ENCODE results near the gene SCPEP1.
"Not testable (repeated sequence)": the region's sequence is repeated elsewhere in the genome, so short reads cannot be mapped to it uniquely, and the experiment has no call there.

SCPEP1 gene

DNA sequence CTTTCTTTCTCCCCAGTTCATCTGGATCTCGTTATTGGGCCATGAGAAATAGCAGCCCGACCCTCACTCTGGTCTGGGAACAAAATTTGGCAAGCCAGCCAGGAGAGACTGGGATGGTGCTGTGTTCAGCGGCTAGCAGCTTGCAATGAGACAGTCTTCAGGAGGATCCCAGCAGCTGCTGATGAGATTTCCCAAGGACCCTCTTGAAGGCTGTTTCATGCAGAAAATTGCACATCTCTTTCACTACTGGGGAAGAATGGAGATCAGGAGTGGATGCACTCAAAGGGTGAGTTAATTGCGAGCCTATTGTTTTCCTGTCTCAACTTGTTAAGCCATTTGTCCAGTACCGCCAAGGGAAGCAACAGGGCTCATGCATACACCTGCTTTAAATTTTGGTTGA lies 11.6 kb upstream of the SCPEP1 start:
- DNase-seq, result peak; percentile 38

DNA sequence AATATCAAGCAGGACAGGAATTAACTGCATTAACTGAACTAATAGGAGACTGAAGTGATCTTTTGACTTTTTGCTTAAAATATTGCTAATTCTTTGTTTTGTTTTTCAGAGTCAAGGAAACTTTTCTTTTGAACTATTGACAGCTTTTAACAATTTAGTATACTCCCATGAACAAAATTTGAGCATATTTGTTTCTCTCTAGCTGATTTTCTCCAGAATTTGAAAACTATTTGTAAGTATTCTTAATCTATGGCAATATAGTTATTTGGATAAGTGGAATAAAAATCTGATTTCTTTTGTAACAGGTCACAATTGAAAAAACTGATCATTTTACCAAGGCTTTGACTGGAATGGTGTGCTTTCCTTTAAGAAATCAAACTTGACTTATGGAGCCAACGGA lies 7.0 kb upstream of the SCPEP1 start:
- no peak for DNase-seq

DNA sequence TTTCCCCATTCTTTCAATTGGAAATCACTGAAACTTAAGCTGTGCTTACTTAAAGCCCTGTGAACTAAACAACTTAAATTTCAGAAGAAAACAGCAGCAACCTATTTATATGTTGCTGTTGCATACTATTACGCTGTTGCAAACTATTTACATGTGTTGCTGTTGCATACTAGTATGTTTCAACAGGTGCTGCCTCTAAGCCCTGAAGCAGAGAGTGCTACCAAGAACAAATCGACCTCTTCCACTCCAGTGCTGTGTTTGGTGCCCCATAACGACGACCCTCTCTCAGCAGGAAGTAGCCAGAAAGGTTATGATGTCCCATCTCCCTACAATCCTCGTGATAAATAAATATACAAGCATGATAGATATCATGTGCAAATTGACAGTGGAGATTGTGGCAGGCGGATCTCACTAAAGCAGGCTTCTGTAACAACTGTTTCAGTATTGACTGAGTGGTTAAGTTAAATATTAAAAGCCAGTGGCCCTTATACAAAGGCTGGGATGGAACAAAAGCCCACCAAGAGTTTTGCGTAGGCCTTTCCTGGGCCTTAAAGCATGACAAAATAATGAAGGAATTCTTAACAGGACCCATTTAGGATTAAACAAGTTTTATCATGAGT lies 5.7 kb upstream of the SCPEP1 start:
- no peak for DNase-seq

DNA sequence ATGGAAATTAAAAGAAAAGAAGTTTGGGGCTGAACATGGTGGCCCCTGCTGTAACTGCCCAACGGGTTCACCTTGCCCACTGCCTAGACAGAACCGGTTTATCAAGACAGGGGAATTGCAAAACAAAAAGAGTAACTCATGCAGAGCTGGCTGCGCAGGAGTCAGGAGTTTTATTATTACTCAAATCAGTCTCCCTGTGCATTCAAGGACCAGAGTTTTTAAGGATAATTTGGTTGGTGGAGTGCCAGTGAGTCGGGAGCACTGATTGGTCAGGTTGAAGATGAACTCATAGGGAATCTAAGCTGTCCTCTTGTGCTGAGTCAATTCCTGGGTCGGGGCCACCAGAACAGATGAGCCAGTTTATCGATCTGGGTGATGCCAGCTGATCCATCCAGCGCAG lies 4.4 kb upstream of the SCPEP1 start:
- DNase-seq, result no peak

DNA sequence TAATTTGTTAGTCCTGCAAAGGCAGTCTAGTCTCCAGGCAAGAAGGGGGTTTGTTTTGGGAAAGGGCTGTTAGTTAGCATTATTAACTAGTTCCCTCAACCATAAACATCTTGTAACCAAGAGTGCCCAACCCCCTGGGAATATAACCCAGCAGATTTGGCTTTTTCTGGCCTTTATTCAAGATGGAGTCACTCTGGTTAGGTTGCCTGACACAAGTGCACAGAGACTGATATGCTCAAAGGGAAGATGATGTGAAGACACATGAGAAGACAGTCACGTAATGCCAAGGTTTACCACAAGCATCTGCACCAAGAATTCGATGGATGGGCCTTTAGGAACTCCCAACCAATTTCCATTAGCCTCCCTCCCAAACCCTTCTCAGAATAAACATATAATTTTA lies 3.9 kb upstream of the SCPEP1 start:
- DNase-seq, result no peak

DNA sequence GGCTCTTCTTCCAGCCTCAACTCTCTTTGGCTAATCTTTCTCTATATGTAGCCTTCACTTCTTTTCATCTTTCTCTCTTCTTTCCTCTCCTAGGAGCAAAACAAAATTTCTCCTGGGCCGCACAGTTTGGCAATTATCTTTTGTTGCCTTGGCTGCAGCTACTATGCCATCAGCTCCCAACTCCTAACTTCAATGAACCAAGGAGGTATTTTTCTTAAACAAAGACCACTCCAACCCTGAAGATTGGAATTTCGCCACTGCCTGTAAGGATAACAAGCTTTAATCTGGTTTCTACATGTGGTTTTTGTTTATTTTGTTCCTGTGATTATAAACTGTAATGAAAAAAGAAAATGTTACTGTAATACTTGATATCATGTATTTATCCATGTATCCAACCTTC lies 2.3 kb upstream of the SCPEP1 start:
- DNase-seq, result no peak

DNA sequence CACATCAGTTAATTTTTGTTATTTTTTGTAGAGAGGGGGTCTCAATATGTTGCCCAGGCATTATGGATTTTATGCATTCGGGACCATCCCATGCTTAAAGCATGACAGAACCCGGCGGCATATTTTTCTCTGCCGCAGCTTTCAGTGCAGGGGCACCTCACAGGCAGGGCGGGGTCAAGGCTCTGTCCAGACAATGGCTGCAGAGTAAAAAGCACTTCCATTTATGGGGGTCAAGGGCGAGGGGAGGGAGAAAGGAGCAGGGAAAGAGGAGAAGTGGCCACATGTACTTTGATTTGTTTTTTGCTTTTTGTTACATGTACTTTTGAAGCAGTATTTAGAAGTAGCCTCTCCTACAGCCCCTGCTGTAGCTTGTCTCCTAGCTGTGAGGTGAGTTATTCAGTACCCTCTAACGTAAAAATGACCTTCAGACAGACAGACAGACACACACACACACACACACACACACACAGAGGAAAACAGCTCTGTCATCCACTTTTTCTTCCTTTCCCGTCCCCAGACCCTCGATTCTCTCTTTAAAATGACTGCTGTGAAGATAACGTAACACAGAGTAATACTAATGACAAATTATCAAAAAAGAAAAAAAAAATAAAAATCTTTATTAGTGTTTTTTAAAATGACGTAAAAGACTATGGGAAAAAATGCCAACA lies 856 bp upstream of the SCPEP1 start:
- no peak for DNase-seq

DNA sequence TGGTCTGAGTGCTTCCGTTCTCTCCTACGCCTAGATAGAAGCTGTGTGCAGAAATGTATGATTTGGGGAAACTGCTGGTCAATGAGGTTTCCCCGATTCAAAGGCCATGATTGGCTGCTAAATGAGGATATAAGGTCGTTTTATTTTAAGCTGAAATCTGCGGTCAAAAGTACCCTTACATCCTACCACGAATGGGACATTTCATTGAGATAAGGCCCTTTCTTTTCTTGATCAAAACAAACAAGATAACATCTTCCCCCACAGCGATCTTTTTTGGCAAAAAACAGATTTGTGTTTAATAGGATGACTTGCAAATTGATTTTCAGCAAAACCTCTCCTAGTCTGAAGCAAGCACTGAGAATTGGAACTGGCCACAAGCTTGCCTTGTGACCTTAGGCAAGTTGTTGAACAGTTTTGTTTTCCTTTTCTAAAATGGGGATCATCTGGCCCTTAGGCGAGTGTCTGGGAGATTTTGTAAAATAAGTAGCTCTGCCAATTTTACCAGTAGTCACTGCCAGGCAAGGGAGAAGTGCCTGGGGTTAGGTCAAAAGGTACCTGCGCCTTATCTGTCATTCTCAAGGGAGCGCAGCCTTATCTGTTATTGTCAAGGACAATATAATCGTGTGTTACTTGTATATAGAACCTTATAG lies 635 bp downstream of the SCPEP1 start:
- no peak for DNase-seq

DNA sequence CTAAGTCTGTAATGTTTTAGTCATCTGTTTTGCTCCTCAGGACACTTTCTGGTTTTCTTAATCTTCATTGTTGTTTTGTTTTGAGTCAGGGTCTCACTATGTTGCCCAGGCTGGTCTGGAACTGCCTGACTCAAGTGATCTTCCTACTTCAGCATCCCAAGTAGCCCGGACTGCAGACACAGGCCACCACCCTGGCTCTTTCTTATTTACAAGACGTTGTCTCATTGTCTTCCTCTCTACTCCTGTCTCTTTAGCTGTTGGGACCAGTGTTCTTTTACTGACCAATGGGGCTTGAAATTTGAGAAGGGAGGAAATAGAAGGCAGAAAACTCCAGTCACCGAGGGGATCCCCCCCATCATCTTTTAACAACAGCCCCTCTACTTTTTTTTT lies 1.2 kb downstream of the SCPEP1 start:
- DNase-seq, result no peak

DNA sequence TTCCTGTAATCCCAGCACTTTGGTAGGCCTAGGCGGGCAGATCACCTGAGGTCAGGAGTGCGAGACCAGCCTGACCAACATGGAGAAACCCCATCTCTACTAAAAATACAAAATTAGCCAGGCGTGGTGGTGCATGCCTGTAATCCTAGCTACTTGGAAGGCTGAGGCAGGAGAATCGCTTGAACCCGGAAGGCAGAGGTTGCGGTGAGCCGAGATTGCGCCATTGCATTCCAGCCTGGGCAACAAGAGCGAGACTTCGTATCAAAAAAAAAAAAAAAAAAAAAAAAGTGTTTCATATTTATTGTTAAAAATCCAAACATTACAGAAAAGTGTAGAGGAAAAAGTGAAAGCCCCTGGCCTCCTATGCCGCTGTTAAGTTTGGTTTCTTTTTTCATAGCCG lies 2.6 kb downstream of the SCPEP1 start:
- DNase-seq, result not testable (repeated sequence)

DNA sequence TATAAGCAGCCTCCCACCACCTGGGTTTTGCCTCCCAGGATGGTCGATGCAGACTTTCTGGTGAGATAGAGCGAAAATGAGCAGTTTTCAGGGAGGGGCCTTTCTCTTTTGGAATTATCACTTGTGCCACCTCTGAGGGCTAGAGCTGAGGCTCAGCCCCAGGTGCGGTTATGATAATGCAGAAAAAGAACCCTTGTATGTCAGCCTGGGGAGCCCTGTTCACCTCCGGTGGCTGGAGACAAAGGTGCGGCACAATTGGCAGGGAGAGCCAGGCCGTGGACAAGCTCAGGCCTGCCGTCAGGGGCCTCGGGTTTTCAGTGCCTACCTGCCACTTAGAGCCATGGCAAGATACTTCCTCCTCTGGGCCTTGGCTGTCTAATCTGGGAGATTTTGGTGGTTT lies 4.4 kb downstream of the SCPEP1 start:
- DNase-seq, result no peak

DNA sequence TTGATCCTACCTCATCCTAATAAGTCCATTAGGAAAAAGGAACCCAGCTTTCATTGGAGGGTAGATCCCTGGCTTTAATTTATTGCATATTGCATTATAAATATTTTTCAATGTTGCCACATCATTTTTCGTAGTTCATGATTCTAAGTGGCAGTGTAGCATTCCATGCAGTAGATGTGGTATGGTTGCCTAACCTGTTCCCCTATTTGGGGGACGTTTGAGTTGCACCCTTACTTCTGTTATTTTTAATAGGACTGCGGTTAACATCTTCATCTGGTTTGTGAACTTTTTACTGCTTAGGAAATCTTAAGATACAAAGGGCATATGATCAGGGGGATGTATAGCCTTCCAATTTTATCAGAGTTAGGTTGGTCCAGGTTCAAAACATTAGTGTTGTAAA lies 5.4 kb downstream of the SCPEP1 start:
- no peak for DNase-seq

DNA sequence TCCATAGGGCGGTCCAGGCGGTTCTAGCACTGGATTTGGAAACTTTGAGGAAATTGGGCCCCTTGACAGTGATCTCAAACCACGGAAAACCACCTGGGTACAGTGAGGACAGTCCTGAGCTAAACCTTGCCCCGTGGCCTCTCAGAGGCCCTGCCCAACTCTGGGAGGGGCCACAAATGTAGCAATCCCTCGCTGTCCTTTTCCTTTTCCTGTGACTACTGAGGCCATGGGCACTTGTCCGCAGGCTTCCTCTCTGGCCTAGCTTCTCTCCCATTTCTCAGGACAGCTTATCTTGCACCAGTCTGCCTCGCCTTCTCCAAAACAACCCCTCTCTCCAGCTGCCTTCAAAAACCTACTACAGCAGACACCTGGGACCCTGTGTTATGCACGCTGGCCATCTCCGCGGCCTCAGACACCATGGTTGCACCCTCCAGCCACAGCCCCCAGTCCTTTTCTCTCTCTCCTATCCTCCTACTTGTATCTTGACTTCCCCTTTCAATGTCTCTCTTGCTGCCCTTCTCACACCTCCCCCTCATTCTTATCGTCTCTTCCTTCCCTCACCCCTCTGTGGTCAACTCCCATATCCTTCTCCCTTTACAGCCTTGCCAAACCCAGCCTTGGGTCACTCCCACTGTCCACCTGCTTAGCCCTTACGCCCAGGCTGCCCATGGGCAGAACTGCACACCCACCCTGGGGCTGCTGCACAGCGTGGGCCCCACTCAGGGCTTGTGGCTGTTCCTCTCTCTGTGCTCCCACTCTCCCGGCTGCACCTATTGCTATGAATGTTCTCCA lies 7.6 kb downstream of the SCPEP1 start:
- no peak for DNase-seq

DNA sequence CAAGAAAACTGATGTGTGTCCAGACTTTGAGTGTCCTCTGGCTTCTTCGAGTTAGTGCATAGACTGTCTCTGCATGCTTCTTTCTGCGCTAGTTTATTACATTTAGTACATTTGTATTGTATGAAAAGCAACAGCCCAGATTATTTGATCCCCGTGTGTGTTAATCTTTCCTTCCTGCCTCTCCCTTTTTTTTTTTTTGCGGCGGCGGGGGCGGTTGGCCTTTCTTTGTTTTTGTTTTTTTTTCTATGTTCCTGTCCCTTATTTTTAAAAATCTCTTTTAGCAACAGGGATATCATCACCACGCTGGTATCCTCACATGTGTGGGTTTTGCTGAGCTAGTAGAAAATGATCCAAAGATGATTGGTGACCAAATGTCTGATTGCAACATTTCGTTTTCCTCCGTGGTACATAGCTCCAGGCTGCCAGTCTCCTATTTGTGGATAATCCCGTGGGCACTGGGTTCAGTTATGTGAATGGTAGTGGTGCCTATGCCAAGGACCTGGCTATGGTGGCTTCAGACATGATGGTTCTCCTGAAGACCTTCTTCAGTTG lies 9.4 kb downstream of the SCPEP1 start:
- no peak for DNase-seq

DNA sequence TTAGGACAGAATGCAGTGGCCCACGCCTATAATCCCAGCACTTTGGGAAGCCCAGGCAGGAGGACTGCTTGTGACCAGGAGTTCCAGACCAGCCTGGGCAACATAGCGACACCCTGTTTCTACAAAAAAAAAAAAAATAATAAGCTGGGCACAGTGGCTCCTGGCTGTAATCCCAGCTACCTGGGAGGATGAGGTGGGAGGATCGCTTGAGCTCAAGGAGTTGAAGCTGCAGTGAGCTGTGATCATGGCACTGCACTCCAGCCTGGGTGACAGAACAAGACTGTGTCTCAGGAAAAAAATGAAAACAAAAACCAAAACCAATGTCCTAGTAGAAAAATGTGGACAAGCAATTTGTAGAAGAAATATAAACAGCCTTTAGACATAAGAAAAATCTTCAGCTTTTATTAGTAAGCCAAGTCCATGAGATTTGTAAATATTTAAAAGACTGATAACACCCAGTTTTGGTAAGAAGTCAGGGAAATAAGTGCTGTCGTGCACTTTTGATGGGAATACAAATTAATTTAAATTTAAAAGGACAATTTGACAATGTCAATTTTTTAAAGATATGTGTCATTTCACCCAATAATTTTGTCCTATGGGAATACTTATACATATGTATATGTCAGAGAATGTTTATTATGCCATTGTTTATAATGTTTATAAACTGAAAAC lies 11.1 kb downstream of the SCPEP1 start:
- no peak for DNase-seq

DNA sequence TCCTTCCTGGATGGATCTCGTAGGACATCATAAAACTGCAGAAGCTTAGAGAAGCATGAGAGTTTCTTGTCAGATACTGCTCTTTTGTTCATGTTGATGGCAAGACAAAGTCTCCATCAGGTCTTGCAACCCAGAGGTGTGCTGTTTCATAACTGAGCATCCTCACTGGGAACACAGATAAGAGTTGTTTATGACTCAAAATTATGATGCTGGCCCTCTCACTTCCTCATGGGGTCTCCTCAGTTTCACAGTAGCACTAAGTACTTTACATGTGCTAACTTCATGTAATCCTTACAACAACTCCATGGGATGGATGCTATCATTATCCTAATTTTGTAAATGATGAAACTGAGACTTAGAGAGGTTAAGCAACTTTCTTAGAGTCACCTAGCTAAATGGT lies 14.4 kb downstream of the SCPEP1 start:
- DNase-seq, result no peak

DNA sequence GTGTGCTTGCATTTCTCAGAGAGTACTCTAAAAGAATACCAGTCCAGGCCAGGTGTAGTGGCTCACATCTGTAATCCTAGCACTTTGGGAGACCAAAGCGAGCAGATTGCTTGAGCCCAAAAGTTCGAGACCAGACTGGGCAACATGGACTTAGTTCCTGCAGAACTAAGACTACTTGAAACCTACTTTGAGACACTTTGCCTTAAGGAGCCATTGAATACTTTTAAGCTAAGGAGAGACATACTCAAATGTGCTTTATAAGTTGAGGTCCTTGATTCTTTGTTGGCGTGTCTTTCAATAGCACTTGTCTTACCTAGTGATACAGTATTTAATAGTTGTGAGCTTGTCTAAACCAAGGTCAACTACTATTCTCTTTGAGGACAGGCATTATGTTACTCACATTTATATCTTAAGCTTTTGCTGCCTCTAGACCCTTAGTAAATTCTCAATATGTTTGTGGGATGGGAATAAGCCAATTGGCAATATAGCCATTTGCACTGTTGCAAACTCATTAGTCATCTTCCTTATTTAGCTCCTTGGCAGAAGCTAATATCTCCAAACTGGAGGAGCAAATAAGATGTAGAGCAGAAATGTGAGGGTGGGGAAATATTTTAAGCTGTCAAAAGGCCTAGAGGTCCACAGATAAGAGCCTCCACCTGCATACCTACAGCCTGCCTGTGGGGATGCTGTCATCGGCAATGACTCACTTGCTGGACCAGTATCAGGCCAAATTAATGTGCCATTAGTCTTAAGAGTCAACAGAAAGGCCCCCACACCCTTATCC lies 16.3 kb downstream of the SCPEP1 start:
- DNase-seq, result no peak

DNA sequence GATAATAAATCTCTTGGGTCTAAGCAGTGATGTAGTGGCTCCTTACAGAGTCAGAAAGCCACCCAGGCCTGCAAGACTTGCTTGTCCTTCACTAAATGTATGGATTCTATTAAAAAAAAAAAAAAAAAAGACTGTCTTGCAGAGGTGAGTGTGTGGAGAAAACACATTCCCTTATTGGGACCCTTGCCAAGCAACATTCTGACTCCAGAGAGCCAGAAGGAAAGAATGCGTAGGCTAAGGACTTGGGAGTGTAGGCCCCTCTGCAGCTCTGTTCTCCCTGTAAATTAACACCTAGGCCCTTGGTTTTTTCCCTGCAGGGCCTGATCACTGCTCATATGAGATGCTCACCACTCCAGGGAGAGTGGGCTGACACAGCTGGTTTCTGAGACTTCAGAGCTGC lies 17.8 kb downstream of the SCPEP1 start:
- no peak for DNase-seq

DNA sequence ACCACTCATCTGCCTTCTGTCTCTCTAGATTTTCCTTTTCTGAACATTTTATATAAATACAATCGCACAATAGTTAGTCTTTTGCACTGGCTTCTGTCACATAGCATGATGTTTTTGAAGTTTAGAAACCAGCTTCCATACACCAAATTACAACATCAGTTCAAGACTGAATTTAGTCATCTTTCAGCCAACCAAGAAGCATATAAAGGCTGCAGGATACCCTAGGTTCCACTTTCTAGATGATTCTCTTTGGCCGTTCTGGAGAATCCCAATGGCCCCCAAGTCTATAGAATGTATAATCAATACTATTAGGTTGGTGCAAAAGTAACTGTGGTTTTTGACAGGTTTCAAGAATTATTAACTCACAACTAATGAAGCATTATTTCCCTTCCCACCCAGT lies 19.4 kb downstream of the SCPEP1 start:
- no peak for DNase-seq

DNA sequence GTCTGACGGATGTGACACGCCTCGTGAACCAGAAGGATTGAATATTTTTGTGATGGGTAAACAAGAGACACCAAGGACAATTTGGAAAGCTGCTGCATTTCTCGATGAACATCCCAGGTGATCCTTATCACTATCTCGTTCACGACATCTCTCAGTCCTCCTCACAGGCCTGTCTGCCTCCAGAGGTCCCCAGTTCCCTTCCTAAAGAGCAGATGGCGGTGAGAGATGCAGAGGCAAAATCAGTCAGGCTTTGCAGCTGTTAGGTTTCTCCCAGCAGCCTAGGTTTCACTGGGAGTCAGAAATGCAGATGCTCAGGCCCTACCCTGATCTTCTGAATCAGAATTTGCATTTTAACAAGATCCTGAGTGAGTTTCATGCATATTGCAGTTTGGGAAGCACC lies 23.6 kb downstream of the SCPEP1 start:
- no peak for DNase-seq

DNA sequence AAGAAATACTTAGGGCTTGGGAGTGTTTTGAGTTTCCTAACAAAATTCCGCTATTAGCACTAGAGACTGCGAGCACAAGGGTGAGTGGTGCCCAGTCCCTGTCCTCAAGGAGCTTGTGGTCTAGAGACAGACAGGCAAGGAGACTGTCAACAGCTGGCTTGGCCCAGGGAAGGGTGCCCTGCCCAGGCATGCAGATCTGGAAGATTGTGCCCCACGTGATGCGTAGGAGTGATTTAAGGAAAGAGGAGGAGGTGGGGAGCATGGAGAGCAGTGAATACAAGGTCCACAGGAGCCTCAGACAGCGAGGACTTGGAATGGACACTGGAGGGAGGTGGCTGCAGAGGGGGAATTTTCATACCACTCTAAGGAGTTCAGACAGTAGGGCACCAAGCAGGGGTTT lies 25.0 kb downstream of the SCPEP1 start:
- no peak for DNase-seq

DNA sequence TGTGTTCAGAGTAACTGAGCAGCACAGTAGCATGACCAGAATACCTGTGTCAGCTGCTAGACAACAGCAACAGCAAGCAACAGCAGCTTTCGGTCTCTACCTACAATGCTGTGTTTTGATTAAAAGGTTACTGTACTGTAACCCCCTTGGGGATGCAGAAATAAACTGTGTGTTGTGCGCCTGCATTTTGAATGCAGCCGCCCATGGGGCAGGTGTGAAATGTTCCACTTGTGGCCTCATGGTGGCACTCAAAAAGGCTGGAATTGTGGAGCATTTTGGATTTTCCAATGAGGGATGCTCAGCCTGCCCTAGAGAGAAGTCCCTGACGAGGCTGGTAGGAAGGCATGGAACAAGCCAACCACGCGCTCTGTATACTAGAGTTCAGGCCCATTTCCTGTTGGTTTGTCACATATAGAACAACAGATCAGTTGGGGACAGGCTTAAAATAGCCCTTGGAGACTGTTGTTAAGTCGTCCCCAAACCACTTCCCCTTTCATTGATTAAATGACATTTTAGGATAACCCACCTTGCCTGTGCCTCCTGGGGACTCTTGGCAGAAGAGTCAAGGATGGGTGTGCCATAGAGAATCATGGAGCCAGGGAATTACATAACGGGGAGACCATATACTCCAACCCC lies 27.1 kb downstream of the SCPEP1 start:
- no peak for DNase-seq
